Purkinje cell (primary cell): ENCODE results near the gene SLC7A8. TPM values are rescaled to one million over a fixed set of nuclear protein-coding genes. Genes with fewer than 3 reads are reported as not detected.

ENCODE experiments used
- polyA plus RNA-seq: library from polyadenylated mRNA; unstranded; fragments of >200 nt; fragmentation: Nextera tagmentation; gene quantifications from 2 replicates; pipeline ENCODE4 v1.2.1, GENCODE V29; 2014

Gene SLC7A8
- polyA plus RNA-seq = 22.0 and 27.0 TPM in 2 replicates

GRCh38 chr14:23183479-23183878 is at the start of gene SLC7A8:
TSS of gene SLC7A8 (minus strand) at chr14:23183660. CDS start at chr14:23182914, 746 bp downstream.

DNA sequence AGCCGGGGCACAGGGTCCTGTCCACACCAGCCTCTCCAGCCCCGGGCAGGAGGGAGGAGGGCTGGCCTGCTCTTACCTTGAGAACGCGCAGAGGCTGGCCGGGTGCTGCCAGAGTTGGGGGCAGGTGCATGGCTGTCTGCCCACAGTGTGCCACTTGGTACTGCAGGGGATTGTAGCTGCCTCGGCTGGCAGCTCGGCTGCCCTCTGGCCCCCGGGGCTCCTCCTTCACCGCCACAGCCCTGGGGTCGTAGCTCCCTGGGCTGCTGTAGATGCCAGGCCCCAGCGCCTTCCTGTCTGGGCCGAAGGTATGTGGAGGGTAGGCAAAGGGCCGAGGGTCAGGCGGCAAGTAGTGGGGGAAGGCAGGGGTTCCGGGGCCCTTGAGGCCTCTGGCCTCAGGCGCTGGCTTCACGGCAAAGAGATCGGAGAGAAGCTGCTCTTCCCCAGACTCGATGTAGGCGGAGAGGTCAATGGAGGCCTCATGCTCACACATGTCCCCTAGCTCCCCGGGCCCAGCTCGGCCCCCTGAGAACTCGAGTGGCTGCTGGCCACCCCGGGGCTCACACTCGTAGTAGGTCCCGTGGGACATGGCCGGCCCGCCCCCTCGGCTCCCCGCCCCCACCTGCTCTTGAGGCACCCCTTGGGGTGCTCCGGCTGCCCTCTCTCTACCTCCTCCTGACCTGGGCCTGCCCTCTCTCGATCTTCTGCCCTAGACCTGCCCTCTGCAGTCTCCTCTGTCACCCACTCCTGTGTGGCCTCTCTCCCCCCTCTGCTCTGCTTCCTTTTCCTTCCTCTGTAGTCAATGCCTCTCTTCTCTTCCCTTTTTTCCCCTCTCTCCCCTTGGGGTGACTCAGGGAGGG is 64.7 kb downstream of the SLC7A8 start, which contains the start of gene CEBPE:
CEBPE (minus strand) TSS at position 750 of the 857 bp plus-strand sequence; CDS start at position 586, 164 bp downstream.

GRCh38 chr14:23104591-23105347 is 78.7 kb downstream of the SLC7A8 start, which contains the start of gene CIROP:
TSS of gene CIROP (minus strand) at chr14:23104989. CDS start at chr14:23104920, 69 bp downstream.

DNA sequence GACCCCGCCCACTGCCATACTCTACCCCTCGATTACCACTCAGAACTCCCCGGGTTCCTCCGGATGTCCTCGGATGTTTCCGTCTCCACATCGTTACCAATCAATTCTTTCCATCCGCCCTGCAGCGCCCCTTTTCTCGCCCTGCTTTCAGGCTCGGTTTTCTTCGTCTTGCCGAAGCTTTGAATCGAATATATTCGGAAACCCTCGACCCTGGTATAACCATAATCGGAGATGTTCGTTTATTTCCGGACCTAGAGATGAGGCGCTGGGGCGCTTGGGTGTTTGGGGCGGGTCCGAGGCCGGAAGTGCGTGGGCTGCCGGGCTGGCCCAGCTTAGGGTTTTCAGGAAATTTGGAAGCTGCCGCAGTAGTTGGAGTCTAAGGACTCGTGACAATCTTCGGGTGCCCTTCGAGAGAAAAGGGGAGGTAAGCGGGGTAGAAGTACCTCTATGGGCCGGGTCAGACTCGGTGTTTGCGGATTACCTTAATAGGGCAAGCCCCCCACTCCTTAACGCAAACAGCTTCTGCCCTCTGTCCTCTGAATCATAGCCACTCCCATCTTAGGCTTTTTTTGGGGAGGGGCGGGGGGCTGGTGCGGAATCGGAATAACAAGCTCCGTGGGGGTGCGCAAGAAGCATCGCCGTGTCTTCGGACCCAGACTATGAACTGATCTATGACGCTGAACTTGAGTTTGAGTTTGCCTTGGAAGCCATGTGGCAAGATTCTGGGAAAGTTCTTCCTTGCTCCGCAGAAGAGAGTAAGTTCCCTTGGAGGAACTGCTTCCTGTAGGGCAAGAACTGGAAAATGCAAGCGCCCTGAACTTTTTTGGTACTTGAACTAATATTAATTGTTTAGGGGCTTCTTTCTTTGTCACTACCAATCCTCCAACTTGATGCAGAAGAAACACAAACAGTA is 88.0 kb downstream of the SLC7A8 start, which contains the start of gene C14orf119:
C14orf119 (plus strand) TSS at position 310 of the 913 bp plus-strand sequence. CDS start 2,154 bp downstream, outside the sequence.

GRCh38 chr14:23094666-23095195 is 88.7 kb downstream of the SLC7A8 start, which contains the start of gene ACIN1:
TSS of gene ACIN1 (minus strand) at chr14:23095136. CDS start at chr14:23095112, 24 bp downstream.

Other genes with a start within 250 kb of the SLC7A8 start
- 2.6 and 4.0 TPM in 2 replicates for gene HAUS4, start 226.6 kb downstream of the SLC7A8 start, polyA plus RNA-seq
- gene AJUBA, start 201.1 kb downstream of the SLC7A8 start, polyA plus RNA-seq = 4.1 and 8.8 TPM in 2 replicates
- gene C14orf93, start 173.5 kb downstream of the SLC7A8 start, polyA plus RNA-seq = 1.1 and 1.4 TPM in 2 replicates
- gene PSMB5, start 148.8 kb downstream of the SLC7A8 start, polyA plus RNA-seq = 475 and 624 TPM in 2 replicates
- gene PSMB11, start 141.4 kb downstream of the SLC7A8 start, polyA plus RNA-seq = not detected in 2 replicates
- 0.20 TPM in 1 of 2 replicates, not detected in the other for gene CDH24, start 126.1 kb downstream of the SLC7A8 start, polyA plus RNA-seq
- gene ACIN1, start 88.5 kb downstream of the SLC7A8 start, polyA plus RNA-seq = 3.0 and 5.2 TPM in 2 replicates
- 97.6 and 158 TPM in 2 replicates for gene C14orf119, start 88.2 kb downstream of the SLC7A8 start, polyA plus RNA-seq
- not detected in 2 replicates for gene CIROP, start 78.7 kb downstream of the SLC7A8 start, polyA plus RNA-seq
- not detected in 2 replicates for gene CEBPE, start 64.4 kb downstream of the SLC7A8 start, polyA plus RNA-seq
- not detected in 2 replicates for gene RNF212B, start 54.3 kb upstream of the SLC7A8 start, polyA plus RNA-seq
- gene HOMEZ, start 102.5 kb upstream of the SLC7A8 start, polyA plus RNA-seq = 1.2 and 5.5 TPM in 2 replicates
- 37.3 and 59.4 TPM in 2 replicates for gene PPP1R3E, start 119.2 kb upstream of the SLC7A8 start, polyA plus RNA-seq
- gene BCL2L2, start 123.2 kb upstream of the SLC7A8 start, polyA plus RNA-seq = 10.8 and 11.4 TPM in 2 replicates
- 52.3 and 57.9 TPM in 2 replicates for gene PABPN1, start 137.8 kb upstream of the SLC7A8 start, polyA plus RNA-seq
- gene SLC22A17, start 169.2 kb upstream of the SLC7A8 start, polyA plus RNA-seq = 46.4 and 58.9 TPM in 2 replicates
- 0.16 and 0.21 TPM in 2 replicates for gene EFS, start 181.5 kb upstream of the SLC7A8 start, polyA plus RNA-seq
- gene IL25, start 189.1 kb upstream of the SLC7A8 start, polyA plus RNA-seq = not detected in 2 replicates
- gene CMTM5, start 193.4 kb upstream of the SLC7A8 start, polyA plus RNA-seq = not detected in 2 replicates
- not detected in 2 replicates for gene MYH6, start 224.6 kb upstream of the SLC7A8 start, polyA plus RNA-seq